Measurements from ENCODE around the gene SEMA3G.

- TF ChIP-seq YY1 (IDR thresholded peaks at IDR 0.05; ENCODE audit: insufficient read depth, insufficient read length): no peak
- TF ChIP-seq ZNF274 (IDR thresholded peaks at IDR 0.05; ENCODE audit: low read depth, low read length): no peak
These were observed 35.1 kb upstream of the SEMA3G start for GRCh38 chr3:52479877-52480575.
